Neural cell (in vitro differentiated cells): ENCODE results near the gene ATP6V0A4.

Source experiments
- EP300 ChIP-seq: fragments of 450-650 bp; conservative IDR thresholded peaks from 2 replicates; pipeline ENCODE4 v1.6.1; 2014; ENCODE audit warnings: antibody characterized with exemption, mild to moderate bottlenecking, moderate library complexity; ENCODE audit not compliant: poor library complexity, severe bottlenecking
- EZH2 ChIP-seq: fragments of 200-600, 300-800 bp; shearing (Covaris generic), sonication (generic); IDR thresholded peaks from 2 replicates; pipeline ENCODE4 v1.6.1; 2014; ENCODE audit warnings: antibody characterized with exemption, low read length, borderline replicate concordance, mild to moderate bottlenecking; ENCODE audit not compliant: insufficient read depth, poor library complexity, severe bottlenecking
- MXI1 ChIP-seq: fragments of 450-650 bp; conservative IDR thresholded peaks from 2 replicates; pipeline ENCODE4 v1.6.1; 2014; ENCODE audit warnings: antibody characterized with exemption, mild to moderate bottlenecking; ENCODE audit not compliant: poor library complexity, severe bottlenecking
- POLR2AphosphoS5 ChIP-seq: IDR thresholded peaks from 2 replicates; pipeline ENCODE4 v1.6.1; 2012
- RAD21 ChIP-seq: fragments of 450-650 bp; conservative IDR thresholded peaks from 2 replicates; pipeline ENCODE4 v1.6.1; 2014; ENCODE audit warnings: antibody characterized with exemption, mild to moderate bottlenecking, moderate library complexity
- SMC3 ChIP-seq: fragments of 450-650 bp; conservative IDR thresholded peaks from 2 replicates; pipeline ENCODE4 v1.6.1; 2014; ENCODE audit warnings: antibody characterized with exemption, mild to moderate bottlenecking, moderate library complexity; ENCODE audit not compliant: poor library complexity
- TAF1 ChIP-seq: IDR thresholded peaks from 2 replicates; pipeline ENCODE4 v1.6.1; 2012; ENCODE audit warnings: low read depth
- TF ChIP-seq, protein P1 (sequence below): fragments of 450-650 bp; IDR thresholded peaks from 2 replicates; pipeline ENCODE4 v1.5.1; 2014; ENCODE audit warnings: antibody characterized with exemption, mild to moderate bottlenecking, moderate library complexity; ENCODE audit not compliant: poor library complexity, severe bottlenecking
- TF ChIP-seq, protein P2 (sequence below): IDR thresholded peaks from 2 replicates; pipeline ENCODE4 v1.6.1; 2012; ENCODE audit warnings: borderline replicate concordance

DNA sequence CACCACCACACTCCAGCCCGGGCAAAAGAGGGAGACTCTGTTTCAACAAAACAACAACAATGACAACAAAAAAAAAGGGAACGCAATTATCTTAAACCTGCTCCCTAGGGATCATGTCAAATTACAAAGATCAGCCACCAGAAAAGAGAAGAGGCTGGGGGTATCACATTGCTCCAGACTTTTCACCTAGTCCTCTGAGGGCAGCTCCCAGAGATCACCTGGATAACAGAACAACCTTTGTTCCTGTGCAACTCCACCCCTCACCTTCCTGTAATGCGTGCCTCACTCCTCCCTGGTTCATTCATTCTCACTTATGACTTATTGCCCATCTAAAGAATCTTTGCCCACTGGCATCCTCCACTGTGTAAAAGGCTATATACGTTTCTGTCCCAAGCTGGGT is 128.6 kb downstream of the ATP6V0A4 start:
- TF ChIP-seq, protein P1, sequence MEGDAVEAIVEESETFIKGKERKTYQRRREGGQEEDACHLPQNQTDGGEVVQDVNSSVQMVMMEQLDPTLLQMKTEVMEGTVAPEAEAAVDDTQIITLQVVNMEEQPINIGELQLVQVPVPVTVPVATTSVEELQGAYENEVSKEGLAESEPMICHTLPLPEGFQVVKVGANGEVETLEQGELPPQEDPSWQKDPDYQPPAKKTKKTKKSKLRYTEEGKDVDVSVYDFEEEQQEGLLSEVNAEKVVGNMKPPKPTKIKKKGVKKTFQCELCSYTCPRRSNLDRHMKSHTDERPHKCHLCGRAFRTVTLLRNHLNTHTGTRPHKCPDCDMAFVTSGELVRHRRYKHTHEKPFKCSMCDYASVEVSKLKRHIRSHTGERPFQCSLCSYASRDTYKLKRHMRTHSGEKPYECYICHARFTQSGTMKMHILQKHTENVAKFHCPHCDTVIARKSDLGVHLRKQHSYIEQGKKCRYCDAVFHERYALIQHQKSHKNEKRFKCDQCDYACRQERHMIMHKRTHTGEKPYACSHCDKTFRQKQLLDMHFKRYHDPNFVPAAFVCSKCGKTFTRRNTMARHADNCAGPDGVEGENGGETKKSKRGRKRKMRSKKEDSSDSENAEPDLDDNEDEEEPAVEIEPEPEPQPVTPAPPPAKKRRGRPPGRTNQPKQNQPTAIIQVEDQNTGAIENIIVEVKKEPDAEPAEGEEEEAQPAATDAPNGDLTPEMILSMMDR = no peak
- TF ChIP-seq, protein P2, sequence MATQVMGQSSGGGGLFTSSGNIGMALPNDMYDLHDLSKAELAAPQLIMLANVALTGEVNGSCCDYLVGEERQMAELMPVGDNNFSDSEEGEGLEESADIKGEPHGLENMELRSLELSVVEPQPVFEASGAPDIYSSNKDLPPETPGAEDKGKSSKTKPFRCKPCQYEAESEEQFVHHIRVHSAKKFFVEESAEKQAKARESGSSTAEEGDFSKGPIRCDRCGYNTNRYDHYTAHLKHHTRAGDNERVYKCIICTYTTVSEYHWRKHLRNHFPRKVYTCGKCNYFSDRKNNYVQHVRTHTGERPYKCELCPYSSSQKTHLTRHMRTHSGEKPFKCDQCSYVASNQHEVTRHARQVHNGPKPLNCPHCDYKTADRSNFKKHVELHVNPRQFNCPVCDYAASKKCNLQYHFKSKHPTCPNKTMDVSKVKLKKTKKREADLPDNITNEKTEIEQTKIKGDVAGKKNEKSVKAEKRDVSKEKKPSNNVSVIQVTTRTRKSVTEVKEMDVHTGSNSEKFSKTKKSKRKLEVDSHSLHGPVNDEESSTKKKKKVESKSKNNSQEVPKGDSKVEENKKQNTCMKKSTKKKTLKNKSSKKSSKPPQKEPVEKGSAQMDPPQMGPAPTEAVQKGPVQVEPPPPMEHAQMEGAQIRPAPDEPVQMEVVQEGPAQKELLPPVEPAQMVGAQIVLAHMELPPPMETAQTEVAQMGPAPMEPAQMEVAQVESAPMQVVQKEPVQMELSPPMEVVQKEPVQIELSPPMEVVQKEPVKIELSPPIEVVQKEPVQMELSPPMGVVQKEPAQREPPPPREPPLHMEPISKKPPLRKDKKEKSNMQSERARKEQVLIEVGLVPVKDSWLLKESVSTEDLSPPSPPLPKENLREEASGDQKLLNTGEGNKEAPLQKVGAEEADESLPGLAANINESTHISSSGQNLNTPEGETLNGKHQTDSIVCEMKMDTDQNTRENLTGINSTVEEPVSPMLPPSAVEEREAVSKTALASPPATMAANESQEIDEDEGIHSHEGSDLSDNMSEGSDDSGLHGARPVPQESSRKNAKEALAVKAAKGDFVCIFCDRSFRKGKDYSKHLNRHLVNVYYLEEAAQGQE = no peak
- TF ChIP-seq SMC3 = no peak
- no peak for TF ChIP-seq POLR2AphosphoS5
- TF ChIP-seq RAD21 = no peak
- no peak for TF ChIP-seq EZH2
- no peak for TF ChIP-seq EP300
- TF ChIP-seq MXI1 = no peak
- TF ChIP-seq TAF1 = no peak
